ENCODE measurements around the gene MARCHF5. TPM values are rescaled to one million over a fixed set of nuclear protein-coding genes. Genes with fewer than 3 reads are reported as not detected.
A peak's percentile ranks its signal among the peaks of the same experiment; 100 is the strongest.
"Not testable (repeated sequence)": the region's sequence is repeated elsewhere in the genome, so short reads cannot be mapped to it uniquely, and the experiment has no call there.

Gene MARCHF5
- total RNA-seq, 1 experiment from 2014 or later = 39.1 TPM

- no peak overlapping the region for H3K4me3 ChIP-seq
- H3F3A ChIP-seq (ENCODE audit: insufficient read depth, low read depth) = peaks cover 14% of the 10 kb centered on the region
- CTCF ChIA-PET = no interaction called here
- TF ChIP-seq CTCF (conservative IDR thresholded peaks at IDR 0.05) = no peak
- no peak for TF ChIP-seq EZH2 (IDR thresholded peaks at IDR 0.05; ENCODE audit: low read depth)
- no peaks in the 10 kb centered on the region for H3K9me2 ChIP-seq (ENCODE audit: insufficient read depth)
- no peaks in the 10 kb centered on the region for H3K27me3 ChIP-seq (ENCODE audit: insufficient read depth, low read depth)
- H3K36me3 ChIP-seq (ENCODE audit: low read depth) = no peaks in the 10 kb centered on the region
- H3K27ac ChIP-seq = no peak overlapping the region
- H3K4me1 ChIP-seq (replicated peaks; ENCODE audit: insufficient read depth) = peaks cover 20% of the 10 kb centered on the region
- no peak overlapping the region for H3K4me2 ChIP-seq
- no peaks in the 10 kb centered on the region for H3K9me3 ChIP-seq (ENCODE audit: insufficient read depth, low read depth)
- no peak overlapping the region for H2AFZ ChIP-seq
- no peak for DNase-seq
- intact Hi-C loops (cut with micrococcal nuclease; ENCODE audit: unreplicated experiment) = no loop called here
- BruUV-seq (replicated peaks) = no TSS peak
- H3K79me2 ChIP-seq (ENCODE audit: low read depth) = peaks cover 23% of the 10 kb centered on the region
- H4K20me1 ChIP-seq (ENCODE audit: insufficient read depth) = no peaks in the 10 kb centered on the region
- POLR2A ChIA-PET (ENCODE audit: unreplicated experiment) = no interaction called here
Measured at GRCh38 chr10:92323079-92323478, 32.1 kb downstream of the MARCHF5 start.

- H3K9me2 ChIP-seq (ENCODE audit: insufficient read depth) = no peaks in the 10 kb centered on the region
- no peaks in the 10 kb centered on the region for H3K9me3 ChIP-seq (ENCODE audit: insufficient read depth, low read depth)
- H3K4me3 ChIP-seq = no peak overlapping the region
- DNase-seq = peak in 1 of 2 experiments; percentile 63
- H3K36me3 ChIP-seq (ENCODE audit: low read depth) = no peaks in the 10 kb centered on the region
- peaks cover 37% of the 10 kb centered on the region for H3K79me2 ChIP-seq (ENCODE audit: low read depth)
- H3K27ac ChIP-seq = peak overlapping the region; percentile 94
- no peaks in the 10 kb centered on the region for H3K27me3 ChIP-seq (ENCODE audit: insufficient read depth, low read depth)
- POLR2A ChIA-PET (ENCODE audit: unreplicated experiment) = no interaction called here
- H4K20me1 ChIP-seq (ENCODE audit: insufficient read depth) = no peaks in the 10 kb centered on the region
- intact Hi-C loops (cut with micrococcal nuclease; ENCODE audit: unreplicated experiment) = no loop called here
- CTCF ChIA-PET = interaction anchor here (0.6 kb wide), 1 partner anchor 37 kb away, joined by 5 read pairs; no protein-coding TSS in a partner anchor
- peaks cover 55% of the 10 kb centered on the region for H3K4me1 ChIP-seq (replicated peaks; ENCODE audit: insufficient read depth)
- no TSS peak for BruUV-seq (replicated peaks)
- H2AFZ ChIP-seq = no peak overlapping the region
- peak overlapping the region; percentile 38 for H3K4me2 ChIP-seq
- TF ChIP-seq EZH2 (IDR thresholded peaks at IDR 0.05; ENCODE audit: low read depth) (no peak), CTCF (conservative IDR thresholded peaks at IDR 0.05) (no peak)
- peaks cover 38% of the 10 kb centered on the region for H3F3A ChIP-seq (ENCODE audit: insufficient read depth, low read depth)
Measured at GRCh38 chr10:92327445-92328433, 36.8 kb downstream of the MARCHF5 start.

GRCh38 chr10:92328993-92329392 lies 38.0 kb downstream of the MARCHF5 start:
- Histone ChIP-seq H3F3A (ENCODE audit: insufficient read depth, low read depth) (peaks cover 38% of the 10 kb centered on the region), H3K9me2 (ENCODE audit: insufficient read depth) (no peaks in the 10 kb centered on the region), H3K36me3 (ENCODE audit: low read depth) (no peaks in the 10 kb centered on the region), H4K20me1 (ENCODE audit: insufficient read depth) (no peaks in the 10 kb centered on the region), H3K4me3 (no peak overlapping the region; the same call in 1 of the 2 replicates), H3K79me2 (ENCODE audit: low read depth) (peaks cover 31% of the 10 kb centered on the region), H3K4me1 (replicated peaks; ENCODE audit: insufficient read depth) (peaks cover 55% of the 10 kb centered on the region), H2AFZ (no peak overlapping the region), H3K27ac (peak overlapping the region; percentile 94), H3K4me2 (peak overlapping the region; percentile 55; the same call in 1 of the 2 replicates), H3K9me3 (ENCODE audit: insufficient read depth, low read depth) (no peaks in the 10 kb centered on the region), H3K27me3 (ENCODE audit: insufficient read depth, low read depth) (no peaks in the 10 kb centered on the region)
- TF ChIP-seq EZH2 (IDR thresholded peaks at IDR 0.05; ENCODE audit: low read depth) (no peak), CTCF (conservative IDR thresholded peaks at IDR 0.05) (no peak)
- intact Hi-C loops (cut with micrococcal nuclease; ENCODE audit: unreplicated experiment) = no loop called here
- CTCF ChIA-PET = no interaction called here
- DNase-seq = peak in 1 of 2 experiments; percentile 77
- POLR2A ChIA-PET (ENCODE audit: unreplicated experiment) = no interaction called here
- no TSS peak for BruUV-seq (replicated peaks)

GRCh38 chr10:92329927-92330326 lies 39.0 kb downstream of the MARCHF5 start:
- H3K36me3 ChIP-seq (ENCODE audit: low read depth); CTCF ChIA-PET; H4K20me1 ChIP-seq (ENCODE audit: insufficient read depth); H3K9me3 ChIP-seq (ENCODE audit: insufficient read depth, low read depth); H3K9me2 ChIP-seq (ENCODE audit: insufficient read depth); H3K4me3 ChIP-seq; BruUV-seq (replicated peaks); H2AFZ ChIP-seq; H3K27me3 ChIP-seq (ENCODE audit: insufficient read depth, low read depth); intact Hi-C loops (cut with micrococcal nuclease; ENCODE audit: unreplicated experiment): not testable (repeated sequence)
- peaks cover 27% of the 10 kb centered on the region for H3K79me2 ChIP-seq (ENCODE audit: low read depth)
- POLR2A ChIA-PET (ENCODE audit: unreplicated experiment) = interaction anchor here (0.6 kb wide), 1 partner anchor 82 kb away, joined by 5 read pairs; no protein-coding TSS in a partner anchor
- DNase-seq = peak; percentile 24 to 79
- peak overlapping the region; percentile 94 for H3K27ac ChIP-seq
- peaks cover 38% of the 10 kb centered on the region for H3F3A ChIP-seq (ENCODE audit: insufficient read depth, low read depth)
- peaks cover 55% of the 10 kb centered on the region for H3K4me1 ChIP-seq (replicated peaks; ENCODE audit: insufficient read depth)
- peak overlapping the region; percentile 55 for H3K4me2 ChIP-seq

Measured in PC-9 (cell line).